Measurements from ENCODE around the gene PARVB. TPM values are rescaled to one million over a fixed set of nuclear protein-coding genes. Genes with fewer than 3 reads are reported as not detected.

PARVB gene
- total and polyA plus RNA-seq, 2 donors (not counting 3 experiments of a cell fraction or from before 2014, with no cell fraction given), result 155 to 162 TPM

GRCh38 chr22:44173154-44173553 lies 149.1 kb downstream of the PARVB start:
- H3K9me3 ChIP-seq (replicated peaks; ENCODE audit: control insufficient read depth, insufficient read depth, low read length), result no peaks in the 10 kb centered on the region
- no peak overlapping the region for H3K4me2 ChIP-seq (ENCODE audit: insufficient read depth, low read length)
- H3K27ac ChIP-seq (ENCODE audit: insufficient read depth, low read depth, low read length), result no peak overlapping the region
- intact Hi-C loops (cut with micrococcal nuclease), result no loop called here
- peaks cover 0 to 7% of the 10 kb centered on the region in 2 experiments for H3K36me3 ChIP-seq (ENCODE audit: control insufficient read depth in 2 of 2, extremely low read depth in 1 of 2, insufficient read depth in 2 of 2, low read length in 2 of 2)
- no peaks in the 10 kb centered on the region for H3K79me2 ChIP-seq (ENCODE audit: control insufficient read depth, insufficient read depth, low read length)
- no peaks in the 10 kb centered on the region for H3K4me1 ChIP-seq (ENCODE audit: control insufficient read depth, extremely low read depth, insufficient read depth, low read length)
- POLR2A ChIA-PET, result no interaction called here
- no peaks in the 10 kb centered on the region for H3K9me1 ChIP-seq (replicated peaks; ENCODE audit: control insufficient read depth, extremely low read depth, insufficient read depth, low read length)
- H3K27me3 ChIP-seq (ENCODE audit: control insufficient read depth in 2 of 2, insufficient read depth in 2 of 2, low read length in 2 of 2), result no peaks in the 10 kb centered on the region
- FAIRE-seq (no peak), DNase-seq (ENCODE audit: low read depth, low spot score) (no peak)
- CTCF ChIA-PET, result no interaction called here
- H3K4me3 ChIP-seq (replicated peaks in 1 of 3; ENCODE audit: insufficient read depth in 1 of 3, low read depth in 1 of 3, low read length in 3 of 3), result no peak overlapping the region
- no peaks in the 10 kb centered on the region for H4K20me1 ChIP-seq (replicated peaks; ENCODE audit: control insufficient read depth, extremely low read depth, insufficient read depth, low read length)
- no peak overlapping the region for H3K9ac ChIP-seq (replicated peaks; ENCODE audit: extremely low read depth, insufficient read depth, low read length)
- no TSS peak for BruUV-seq (replicated peaks)
- dilution Hi-C loops (cut with MboI; ENCODE audit: extremely low pct_ligation_motif_present, low sequenced_read_pairs), result no loop called here
- no peak for TF ChIP-seq MAX (IDR thresholded peaks at IDR 0.05; ENCODE audit: insufficient read depth, insufficient read length)
- no peak for TF ChIP-seq EZH2 (IDR thresholded peaks at IDR 0.05; ENCODE audit: borderline replicate concordance, low read depth, low read length, severe bottlenecking)
- H2AFZ ChIP-seq (ENCODE audit: low read depth, low read length), result no peak overlapping the region

DNA sequence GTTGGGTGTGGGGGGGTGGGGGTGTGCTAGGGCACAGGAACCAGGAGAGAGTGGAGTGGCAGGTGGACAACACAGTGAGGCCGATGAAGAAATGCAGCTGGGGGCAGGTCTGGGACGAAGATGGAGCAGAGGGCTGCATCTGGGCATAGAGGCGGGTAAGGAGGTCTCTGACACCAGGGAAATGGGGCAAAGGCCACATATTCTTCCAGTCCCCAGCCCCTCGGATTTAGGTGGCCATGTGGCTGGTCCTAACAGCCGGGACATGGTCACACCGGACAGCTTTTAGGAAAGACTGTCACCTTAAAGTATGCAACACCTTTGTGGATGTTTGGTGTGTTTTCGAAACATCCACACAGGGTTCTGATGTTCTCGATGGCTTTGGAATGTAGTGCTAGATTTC lies 151.6 kb downstream of the PARVB start:
- no peaks in the 10 kb centered on the region for H3K9me1 ChIP-seq (replicated peaks; ENCODE audit: control insufficient read depth, extremely low read depth, insufficient read depth, low read length)
- H3K79me2 ChIP-seq (ENCODE audit: control insufficient read depth, insufficient read depth, low read length), result no peaks in the 10 kb centered on the region
- no peak overlapping the region for H3K9ac ChIP-seq (replicated peaks; ENCODE audit: extremely low read depth, insufficient read depth, low read length)
- H3K4me1 ChIP-seq (ENCODE audit: control insufficient read depth, extremely low read depth, insufficient read depth, low read length), result no peaks in the 10 kb centered on the region
- FAIRE-seq (no peak), DNase-seq (ENCODE audit: low read depth, low spot score) (no peak)
- H4K20me1 ChIP-seq (replicated peaks; ENCODE audit: control insufficient read depth, extremely low read depth, insufficient read depth, low read length), result no peaks in the 10 kb centered on the region
- dilution Hi-C loops (cut with MboI; ENCODE audit: extremely low pct_ligation_motif_present, low sequenced_read_pairs), result no loop called here
- no peak overlapping the region for H2AFZ ChIP-seq (ENCODE audit: low read depth, low read length)
- intact Hi-C loops (cut with micrococcal nuclease), result no loop called here
- ChIA-PET CTCF (interaction anchor here (1.2 kb wide), 1 partner anchor 182 kb away, joined by 4 read pairs; no protein-coding TSS in a partner anchor), POLR2A (interaction anchor here (0.7 kb wide), 1 partner anchor 42 kb away, joined by 10 read pairs; no protein-coding TSS in a partner anchor)
- H3K27ac ChIP-seq (ENCODE audit: insufficient read depth, low read depth, low read length), result no peak overlapping the region
- no peak overlapping the region for H3K4me3 ChIP-seq (replicated peaks in 1 of 3; ENCODE audit: insufficient read depth in 1 of 3, low read depth in 1 of 3, low read length in 3 of 3)
- BruUV-seq (replicated peaks), result no TSS peak
- no peaks in the 10 kb centered on the region for H3K9me3 ChIP-seq (replicated peaks; ENCODE audit: control insufficient read depth, insufficient read depth, low read length)
- H3K4me2 ChIP-seq (ENCODE audit: insufficient read depth, low read length), result no peak overlapping the region
- TF ChIP-seq MAX (IDR thresholded peaks at IDR 0.05; ENCODE audit: insufficient read depth, insufficient read length) (no peak), POLR2A (IDR thresholded peaks at IDR 0.05; ENCODE audit: low read depth, low read length) (no peak), EZH2 (IDR thresholded peaks at IDR 0.05; ENCODE audit: borderline replicate concordance, low read depth, low read length, severe bottlenecking) (no peak), MYC (IDR thresholded peaks at IDR 0.05; ENCODE audit: low read depth, low read length) (no peak), FOS (IDR thresholded peaks at IDR 0.05; ENCODE audit: borderline replicate concordance, insufficient read depth, low read length) (no peak), JUN (IDR thresholded peaks at IDR 0.05; ENCODE audit: borderline replicate concordance, insufficient read depth, insufficient read length, low read depth) (no peak), POLR2AphosphoS5 (IDR thresholded peaks at IDR 0.05; ENCODE audit: insufficient read depth, low read depth, low read length) (no peak), GATA2 (IDR thresholded peaks at IDR 0.05; ENCODE audit: insufficient read depth, insufficient read length, low read depth, low read length) (no peak)
- TF ChIP-seq, protein P1, sequence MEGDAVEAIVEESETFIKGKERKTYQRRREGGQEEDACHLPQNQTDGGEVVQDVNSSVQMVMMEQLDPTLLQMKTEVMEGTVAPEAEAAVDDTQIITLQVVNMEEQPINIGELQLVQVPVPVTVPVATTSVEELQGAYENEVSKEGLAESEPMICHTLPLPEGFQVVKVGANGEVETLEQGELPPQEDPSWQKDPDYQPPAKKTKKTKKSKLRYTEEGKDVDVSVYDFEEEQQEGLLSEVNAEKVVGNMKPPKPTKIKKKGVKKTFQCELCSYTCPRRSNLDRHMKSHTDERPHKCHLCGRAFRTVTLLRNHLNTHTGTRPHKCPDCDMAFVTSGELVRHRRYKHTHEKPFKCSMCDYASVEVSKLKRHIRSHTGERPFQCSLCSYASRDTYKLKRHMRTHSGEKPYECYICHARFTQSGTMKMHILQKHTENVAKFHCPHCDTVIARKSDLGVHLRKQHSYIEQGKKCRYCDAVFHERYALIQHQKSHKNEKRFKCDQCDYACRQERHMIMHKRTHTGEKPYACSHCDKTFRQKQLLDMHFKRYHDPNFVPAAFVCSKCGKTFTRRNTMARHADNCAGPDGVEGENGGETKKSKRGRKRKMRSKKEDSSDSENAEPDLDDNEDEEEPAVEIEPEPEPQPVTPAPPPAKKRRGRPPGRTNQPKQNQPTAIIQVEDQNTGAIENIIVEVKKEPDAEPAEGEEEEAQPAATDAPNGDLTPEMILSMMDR (IDR thresholded peaks at IDR 0.05; ENCODE audit: extremely low read depth in 1 of 2, insufficient read depth in 1 of 2, low read depth in 1 of 2, low read length in 2 of 2), result no peak
- H3K36me3 ChIP-seq (ENCODE audit: control insufficient read depth in 2 of 2, extremely low read depth in 1 of 2, insufficient read depth in 2 of 2, low read length in 2 of 2), result no peaks in the 10 kb centered on the region
- H3K27me3 ChIP-seq (ENCODE audit: control insufficient read depth in 2 of 2, insufficient read depth in 2 of 2, low read length in 2 of 2), result peaks cover 13 to 16% of the 10 kb centered on the region in 2 experiments

Measured in endothelial cell of umbilical vein (primary cell).